K562 (cell line): Measurements from ENCODE around the gene PLEKHB1. TPM values are rescaled to one million over a fixed set of nuclear protein-coding genes. Genes with fewer than 3 reads are reported as not detected.

Experiments used
- ATAC-seq: fragments of 200-7000 bp; cut with Tn5 transposase; 3 replicates; pipeline ENCODE4 v1.9.1; 2020; ENCODE audit warnings: moderate library complexity
- BruUV-seq: library from RNA; stranded (reverse); fragments of 400-500 nt; replicated peaks from 2 replicates; lab custom pipeline; 2021; lab: Mats Ljungman, UMichigan
- CTCF ChIA-PET: fragments of 300-600 bp; formaldehyde crosslinking; extraction: SDS; loops from one replicate; lab custom pipeline; 2021; ENCODE audit warnings: low intra/inter-chr PET ratio; lab: Yijun Ruan, JAX
- POLR2A ChIA-PET: fragments of 300-600, 350-650 bp; sonication (Branson Sonifier 250); formaldehyde crosslinking; extraction: SDS; loops from one replicate; lab custom pipeline; 2021; ENCODE audit warnings: antibody characterized with exemption, inconsistent platforms; lab: Yijun Ruan, JAX
- DNase-seq, 4 experiments: peaks; one replicate each; pipeline versions ENCODE4 v3.0.0 to v3.0.0-alpha.2; 2011 to 2018; ENCODE audit warnings: low spot score in 3 of 4, mixed read lengths in 3 of 4; ENCODE audit errors: extremely low read depth in 1 of 4
- FAIRE-seq: peaks from 2 replicates; lab custom pipeline; 2011; peaks lifted over from hg19 to GRCh38; lab: Jason Lieb, UNC
- H2AFZ ChIP-seq: 2 replicates; pipeline ENCODE4 v1.6.0; 2011; ENCODE audit warnings: low read depth, low read length, control low read depth, inconsistent platforms
- H3K27ac ChIP-seq: fragments of 200-600 bp; 3 replicates; pipeline ENCODE4 v1.8.0; 2011; ENCODE audit warnings: low read depth, mild to moderate bottlenecking, control low read depth, inconsistent platforms, low read length, moderate library complexity, mixed read lengths; ENCODE audit errors: extremely low read depth
- H3K27me3 ChIP-seq, 2 experiments: fragments of 300-600 bp in 1 of 2; 2 replicates in 1 of 2; 3 replicates in 1 of 2; pipeline versions ENCODE4 v1.6.0 to v1.8.0; 2011; ENCODE audit warnings: inconsistent platforms in 2 of 2, low read length in 2 of 2, mild to moderate bottlenecking in 1 of 2, mixed read lengths in 1 of 2, moderate library complexity in 1 of 2; ENCODE audit not compliant: control insufficient read depth in 2 of 2, insufficient read depth in 2 of 2
- H3K36me3 ChIP-seq: fragments of 300-600 bp; 3 replicates; pipeline ENCODE4 v1.8.0; 2011; ENCODE audit warnings: mild to moderate bottlenecking, low read length, inconsistent platforms; ENCODE audit not compliant: control insufficient read depth, insufficient read depth
- H3K4me1 ChIP-seq, 2 experiments: fragments of 200-600 bp in 1 of 2; replicated peaks in 1 of 2; 2 replicates in 1 of 2; 3 replicates in 1 of 2; pipeline versions ENCODE4 v1.5.1 to v1.8.0; 2011; ENCODE audit warnings: inconsistent platforms in 2 of 2, low read length in 2 of 2, mild to moderate bottlenecking in 1 of 2, mixed read lengths in 1 of 2, moderate library complexity in 1 of 2; ENCODE audit not compliant: control insufficient read depth in 2 of 2, insufficient read depth in 2 of 2
- H3K4me2 ChIP-seq: 2 replicates; pipeline ENCODE4 v1.6.1; 2011; ENCODE audit warnings: low read length, control low read depth, inconsistent platforms, mixed read lengths; ENCODE audit not compliant: insufficient read depth
- H3K4me3 ChIP-seq: fragments of 200-600 bp; sonication (generic), shearing (Covaris generic); 2 replicates; pipeline ENCODE4 v1.5.1; 2016; ENCODE audit warnings: control low read depth, inconsistent platforms
- H3K79me2 ChIP-seq: fragments of 200-600 bp; 3 replicates; pipeline ENCODE4 v1.8.0; 2011; ENCODE audit warnings: low read length, inconsistent platforms; ENCODE audit not compliant: control insufficient read depth, insufficient read depth
- H3K9ac ChIP-seq, 2 experiments: 2 replicates each; pipeline versions ENCODE4 v1.6.0 to v1.6.1; 2011; ENCODE audit warnings: low read depth in 2 of 2, low read length in 2 of 2, control low read depth in 1 of 2, inconsistent platforms in 1 of 2, mild to moderate bottlenecking in 1 of 2, mixed read lengths in 1 of 2; ENCODE audit not compliant: insufficient read depth in 1 of 2
- H3K9me1 ChIP-seq: one replicate; pipeline ENCODE4 v1.6.0; 2011; ENCODE audit warnings: inconsistent platforms, mild to moderate bottlenecking, low read length, moderate library complexity; ENCODE audit not compliant: control insufficient read depth, insufficient read depth
- H3K9me3 ChIP-seq: replicated peaks from 2 replicates; pipeline ENCODE4 v1.5.1; 2011; ENCODE audit warnings: low read depth, low read length, inconsistent platforms; ENCODE audit not compliant: control insufficient read depth, insufficient read depth
- H4K20me1 ChIP-seq: replicated peaks from 2 replicates; pipeline ENCODE4 v1.6.1; 2011; ENCODE audit warnings: low read length, inconsistent platforms, mixed read lengths; ENCODE audit not compliant: control insufficient read depth, insufficient read depth
- ASH1L ChIP-seq: fragments of 450-650 bp; IDR thresholded peaks from 2 replicates; pipeline ENCODE4 v1.6.1; 2018; ENCODE audit warnings: borderline replicate concordance, mild to moderate bottlenecking, low read depth; ENCODE audit not compliant: partially characterized antibody
- POLR2G ChIP-seq: fragments of 200-400 bp; formaldehyde crosslinking; IDR thresholded peaks from 2 replicates; pipeline ENCODE4 v1.6.1; 2017; ENCODE audit warnings: low read depth, mild to moderate bottlenecking, antibody characterized with exemption, low read length, moderate library complexity
- PRDM10 ChIP-seq: fragments of 450-650 bp; IDR thresholded peaks from 2 replicates; pipeline ENCODE4 v1.6.1; 2018; ENCODE audit not compliant: partially characterized antibody
- ZNF134 ChIP-seq: fragments of 250-450 bp; sonication (Bioruptor Pico); conservative IDR thresholded peaks from 2 replicates; pipeline ENCODE4 v1.4.0; 2020
- WGBS: fragments of 100-300 bp; shearing (Covaris generic); methylation state at CpG from one replicate; pipeline ENCODE4 v1.1.6; 2016; ENCODE audit warnings: low coverage, mixed read lengths; ENCODE audit not compliant: insufficient coverage; ENCODE audit errors: missing lambda C conversion rate; 5-methylcytosine and 5-hydroxymethylcytosine counted together
- in situ Hi-C: fragments of 300-500 bp; cut with MboI; formaldehyde crosslinking; loops from 4 replicates; pipeline ENCODE4 v1.15.0; 2018; ENCODE audit warnings: inconsistent platforms, mixed read lengths
- intact Hi-C: fragments of 100-400 bp; cut with micrococcal nuclease; formaldehyde crosslinking; loops from 2 replicates; pipeline ENCODE4 v1.14.2; 2022
- polyA plus RNA-seq, 8 experiments: library from polyadenylated mRNA; depleted of rRNA in 4 of 8; stranded (reverse) in 5 of 8; unstranded in 3 of 8; fragments of >200 nt; fragmentation: Nextera tagmentation in 2 of 8; fragmentation: Illumina TruSeq in 1 of 8; extraction: Ambion mirVana in 2 of 8; extraction: Trizol in 1 of 8; gene quantifications; 2 replicates each; pipeline versions ENCODE4 v1.2.1 to v1.2.3, GENCODE V29; 2011 to 2014; ENCODE audit warnings: inconsistent platforms in 1 of 8, missing spikeins in 1 of 8
- total RNA-seq, 7 experiments: library from RNA; depleted of rRNA in 6 of 7; stranded (reverse); fragments of >200 nt in 6 of 7; fragmentation: Illumina TruSeq in 2 of 7; extraction: Trizol in 2 of 7; gene quantifications; 2 replicates each; pipeline versions ENCODE4 v1.2.1 to v1.2.3, GENCODE V29; 2011 to 2021; ENCODE audit warnings: low replicate concordance in 1 of 7

The PLEKHB1 gene
- total and polyA plus RNA-seq, 9 of the 15 experiments (the other 6 are each of a cell fraction or from before 2014, with no cell fraction given) = 0.07 to 0.62 (median 0.17) TPM; not detected in 2

DNA sequence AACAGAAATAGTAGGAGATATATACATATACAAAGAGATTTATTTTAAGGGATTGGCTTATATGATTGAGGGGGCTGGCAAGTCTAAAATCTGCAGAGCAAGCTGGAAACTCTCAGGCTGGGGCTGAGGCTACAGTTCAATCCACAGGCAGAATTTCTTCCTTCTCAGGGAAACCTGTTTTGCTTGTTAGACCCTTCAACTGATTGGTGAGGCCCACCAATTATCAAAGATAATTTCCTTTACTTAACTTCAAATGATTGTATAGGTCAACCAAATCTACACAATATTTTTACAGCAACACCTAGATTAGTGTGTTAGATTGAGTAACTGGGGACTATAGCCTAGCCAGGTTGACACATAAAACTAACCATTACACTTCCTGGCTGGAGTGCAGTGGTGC is 4.7 kb upstream of the PLEKHB1 start:
- DNase-seq (no peak), FAIRE-seq (no peak), ATAC-seq (no peak)
- no peaks in the 10 kb centered on the region for H4K20me1 ChIP-seq
- in situ Hi-C loops = no loop called here
- H3K79me2 ChIP-seq = no peaks in the 10 kb centered on the region
- no peak overlapping the region for H2AFZ ChIP-seq
- ChIA-PET POLR2A (no interaction called here), CTCF (no interaction called here)
- no peaks in the 10 kb centered on the region for H3K9me1 ChIP-seq
- H3K4me1 ChIP-seq = peaks cover 0 to 4% of the 10 kb centered on the region in 2 experiments; a peak in 3 of 5 replicates
- TF ChIP-seq ASH1L = no peak
- TF ChIP-seq ZNF134 (CRISPR knock-in tag) = peak; percentile 92
- H3K27ac ChIP-seq = no peak overlapping the region
- H3K9me3 ChIP-seq = no peaks in the 10 kb centered on the region
- intact Hi-C loops = no loop called here
- H3K27me3 ChIP-seq = peaks cover 16 to 17% of the 10 kb centered on the region in 2 experiments; a peak in 4 of 5 replicates
- no peak overlapping the region for H3K9ac ChIP-seq
- no TSS peak for BruUV-seq
- no peaks in the 10 kb centered on the region for H3K36me3 ChIP-seq
- H3K4me3 ChIP-seq = no peak overlapping the region
- no peak overlapping the region for H3K4me2 ChIP-seq

DNA sequence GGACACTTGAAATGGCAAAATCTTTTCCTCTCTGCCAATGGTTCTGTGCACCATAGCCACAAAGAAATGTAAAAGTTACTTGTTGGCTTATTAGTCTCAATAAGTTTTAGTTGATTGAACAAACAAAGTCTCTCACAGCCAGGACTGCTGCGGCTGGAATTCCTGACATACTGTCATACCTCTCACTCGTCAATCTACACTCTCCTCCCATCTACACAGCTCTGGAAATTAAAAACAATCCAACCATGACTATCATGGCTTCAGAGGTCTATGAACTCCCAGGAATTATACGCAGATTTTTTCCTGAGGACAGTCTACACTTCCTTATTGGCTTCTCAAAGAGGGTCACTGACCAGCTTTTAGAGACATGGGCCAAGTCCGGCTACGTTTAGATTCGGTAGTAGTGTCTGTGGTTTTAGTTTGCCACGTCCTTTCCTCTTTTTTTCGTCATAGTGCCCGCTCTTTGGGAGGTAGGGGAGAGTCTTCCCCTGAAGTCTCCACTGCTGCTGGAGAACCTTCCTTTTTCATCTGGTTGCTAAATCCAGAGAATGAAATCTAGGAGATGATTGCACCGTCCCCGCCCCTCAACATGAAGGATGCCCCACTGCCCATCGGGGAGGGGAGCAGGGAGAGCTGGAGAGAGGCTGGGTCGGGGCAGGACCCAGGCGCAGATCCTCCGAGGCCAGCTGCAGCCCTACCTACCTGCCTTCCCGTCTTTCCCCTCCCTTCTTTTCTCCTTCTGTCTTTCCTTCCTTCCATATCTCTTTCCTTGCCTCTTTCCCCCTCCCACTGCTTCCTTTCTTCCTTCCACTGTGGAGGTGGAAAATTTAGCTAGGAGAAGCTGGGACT is 1.0 kb upstream of the PLEKHB1 start:
- H3K4me3 ChIP-seq = no peak overlapping the region
- BruUV-seq = no TSS peak
- H3K4me1 ChIP-seq = peaks cover 0 to 15% of the 10 kb centered on the region in 2 experiments; a peak in 3 of 5 replicates
- no peak overlapping the region for H2AFZ ChIP-seq
- TF ChIP-seq POLR2G (no peak), PRDM10 (peak; percentile 32)
- H3K9me1 ChIP-seq = no peaks in the 10 kb centered on the region
- no peaks in the 10 kb centered on the region for H3K36me3 ChIP-seq
- no peak overlapping the region for H3K27ac ChIP-seq
- CTCF ChIA-PET = interaction anchor here (0.6 to 0.7 kb wide), 2 partner anchors 11 to 325 kb away, joined by 3 read pairs; no protein-coding TSS in a partner anchor
- POLR2A ChIA-PET = interaction anchor here (0.5 to 1.8 kb wide), 3 partner anchors 17 to 328 kb away, joined by 3 to 5 read pairs (median 4); no protein-coding TSS in a partner anchor
- FAIRE-seq (no peak), DNase-seq (no peak), ATAC-seq (no peak)
- H3K27me3 ChIP-seq = peaks cover 25 to 44% of the 10 kb centered on the region in 2 experiments; a peak in 4 of 5 replicates
- 4% methylated on average over 11 of the region's 16 CpGs for WGBS
- no peak overlapping the region for H3K9ac ChIP-seq
- no peaks in the 10 kb centered on the region for H4K20me1 ChIP-seq
- in situ Hi-C loops (no loop called here), intact Hi-C loops (no loop called here)
- H3K4me2 ChIP-seq = no peak overlapping the region; the same call in 1 of the 2 replicates
- no peaks in the 10 kb centered on the region for H3K9me3 ChIP-seq
- no peaks in the 10 kb centered on the region for H3K79me2 ChIP-seq
